ENCODE results near the gene SCYGR1. TPM values are rescaled to one million over a fixed set of nuclear protein-coding genes. Genes with fewer than 3 reads are reported as not detected.

The SCYGR1 gene
- total RNA-seq, 2 donors from 2014 or later: not detected

GRCh38 chr2:227377467-227378351 lies 10.0 kb downstream of the SCYGR1 start:
- no peak overlapping the region for H3K9ac ChIP-seq (ENCODE audit: extremely low read depth, low read length, poor library complexity, severe bottlenecking)
- no peak overlapping the region for H3K4me3 Mint-ChIP-seq
- H3K4me1 Mint-ChIP-seq: peaks cover 8% of the 10 kb centered on the region
- no peaks in the 10 kb centered on the region for H3K36me3 ChIP-seq (ENCODE audit: control insufficient read depth, insufficient read depth, low read length)
- WGBS, 2 experiments (ENCODE audit: insufficient coverage in 1 of 2, insufficient read length in 1 of 2): 85 to 95% methylated on average over 6 to 8 of the region's 8 CpGs
- peak; percentile 33 for TF ChIP-seq CTCF (conservative IDR thresholded peaks at IDR 0.05)
- no peak for DNase-seq
- no peaks in the 10 kb centered on the region for H3K27me3 Mint-ChIP-seq (ENCODE audit: insufficient read depth)
- no peaks in the 10 kb centered on the region for H3K36me3 Mint-ChIP-seq (ENCODE audit: low read depth)
- H3K27ac Mint-ChIP-seq: no peak overlapping the region
- no peak overlapping the region for H3K27ac ChIP-seq (ENCODE audit: low read depth, low read length)
- no peak overlapping the region for H3K4me3 ChIP-seq (ENCODE audit: low read length)
- H3K9me3 Mint-ChIP-seq: no peaks in the 10 kb centered on the region
- no peaks in the 10 kb centered on the region for H3K4me1 ChIP-seq (ENCODE audit: control insufficient read depth, insufficient read depth, low read length)
- no peaks in the 10 kb centered on the region for H3K9me3 ChIP-seq (ENCODE audit: control insufficient read depth, low read length)
- H3K27me3 ChIP-seq (ENCODE audit: control insufficient read depth, insufficient read depth, low read length, poor library complexity, severe bottlenecking): no peaks in the 10 kb centered on the region

GRCh38 chr2:227376656-227377396 lies 10.9 kb downstream of the SCYGR1 start:
- H3K9ac ChIP-seq (ENCODE audit: extremely low read depth, low read length, poor library complexity, severe bottlenecking): no peak overlapping the region
- Mint-ChIP-seq H3K36me3 (ENCODE audit: low read depth) (no peaks in the 10 kb centered on the region), H3K27ac (no peak overlapping the region), H3K27me3 (ENCODE audit: insufficient read depth) (no peaks in the 10 kb centered on the region), H3K9me3 (no peaks in the 10 kb centered on the region), H3K4me3 (no peak overlapping the region), H3K4me1 (peaks cover 8% of the 10 kb centered on the region)
- H3K27ac ChIP-seq (ENCODE audit: low read depth, low read length): no peak overlapping the region
- no peaks in the 10 kb centered on the region for H3K27me3 ChIP-seq (ENCODE audit: control insufficient read depth, insufficient read depth, low read length, poor library complexity, severe bottlenecking)
- H3K9me3 ChIP-seq (ENCODE audit: control insufficient read depth, low read length): no peaks in the 10 kb centered on the region
- H3K4me1 ChIP-seq (ENCODE audit: control insufficient read depth, insufficient read depth, low read length): no peaks in the 10 kb centered on the region
- H3K36me3 ChIP-seq (ENCODE audit: control insufficient read depth, insufficient read depth, low read length): no peaks in the 10 kb centered on the region
- no peak for TF ChIP-seq CTCF (conservative IDR thresholded peaks at IDR 0.05)
- DNase-seq: no peak
- no peak overlapping the region for H3K4me3 ChIP-seq (ENCODE audit: low read length)
- WGBS, 2 experiments (ENCODE audit: insufficient coverage in 1 of 2, insufficient read length in 1 of 2): 75 to 89% methylated on average over 4 to 9 of the region's 9 CpGs

- H3K9ac ChIP-seq (ENCODE audit: extremely low read depth, low read length, poor library complexity, severe bottlenecking): no peak overlapping the region
- no peak overlapping the region for H3K4me3 ChIP-seq (ENCODE audit: low read length)
- Mint-ChIP-seq H3K27ac (no peak overlapping the region), H3K36me3 (ENCODE audit: low read depth) (no peaks in the 10 kb centered on the region), H3K9me3 (no peaks in the 10 kb centered on the region), H3K27me3 (ENCODE audit: insufficient read depth) (no peaks in the 10 kb centered on the region), H3K4me3 (no peak overlapping the region), H3K4me1 (peaks cover 8% of the 10 kb centered on the region)
- WGBS, 2 experiments (ENCODE audit: insufficient coverage in 1 of 2, insufficient read length in 1 of 2): 84% methylated on average over 6 of the region's 6 CpGs; no CpG with 5 or more reads in 1 of the 2 experiments
- no peaks in the 10 kb centered on the region for H3K9me3 ChIP-seq (ENCODE audit: control insufficient read depth, low read length)
- H3K4me1 ChIP-seq (ENCODE audit: control insufficient read depth, insufficient read depth, low read length): no peaks in the 10 kb centered on the region
- no peaks in the 10 kb centered on the region for H3K36me3 ChIP-seq (ENCODE audit: control insufficient read depth, insufficient read depth, low read length)
- H3K27ac ChIP-seq (ENCODE audit: low read depth, low read length): no peak overlapping the region
- H3K27me3 ChIP-seq (ENCODE audit: control insufficient read depth, insufficient read depth, low read length, poor library complexity, severe bottlenecking): no peaks in the 10 kb centered on the region
- DNase-seq: no peak
- no peak for TF ChIP-seq CTCF (conservative IDR thresholded peaks at IDR 0.05)
Observed at GRCh38 chr2:227374158-227374557, 13.6 kb downstream of the SCYGR1 start.
